ENCODE data around the gene SEPTIN2.
"Not testable (repeated sequence)": the region's sequence is repeated elsewhere in the genome, so short reads cannot be mapped to it uniquely, and the experiment has no call there.

SEPTIN2 gene

DNA sequence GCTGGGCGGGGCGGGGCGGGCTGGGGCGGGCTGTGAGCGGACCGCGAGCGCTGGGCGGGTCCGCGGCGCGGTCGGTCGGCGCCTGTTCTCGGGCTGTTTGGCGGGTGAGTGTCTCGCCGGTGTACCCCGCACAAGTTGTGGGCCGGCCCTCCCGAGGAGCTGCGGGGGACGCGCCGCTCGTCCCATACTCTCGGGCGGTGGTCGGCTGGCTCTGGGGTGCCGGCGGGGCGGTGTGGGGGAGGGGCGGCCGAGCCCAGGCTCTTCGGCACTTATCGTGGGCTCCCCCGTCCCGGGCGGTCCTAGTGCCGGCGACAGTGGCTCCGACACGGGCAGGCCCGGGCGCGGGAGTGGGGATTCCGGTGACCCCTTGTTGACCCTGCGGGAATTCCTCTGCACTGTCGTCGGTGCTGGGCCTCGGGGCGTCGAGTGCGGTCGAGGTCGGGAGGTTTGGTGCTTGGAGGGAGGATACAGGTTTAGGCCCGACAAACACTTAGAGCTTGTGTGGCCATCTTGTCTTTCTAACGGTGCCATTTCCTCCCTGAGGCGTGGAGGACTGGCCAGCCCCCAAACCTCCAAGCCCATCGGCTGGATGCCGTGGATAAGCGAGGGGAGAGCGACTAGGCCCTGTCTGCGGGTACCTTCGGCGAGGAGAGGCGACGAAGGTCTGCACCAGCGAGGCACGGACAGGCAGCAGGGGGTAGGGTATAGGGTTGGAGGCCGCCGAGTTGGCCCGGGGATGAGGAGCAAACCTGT lies at the start of gene SEPTIN2:
Gene SEPTIN2, plus strand, starts transcription at position 47 of the 753 bp plus-strand sequence. CDS start 8,308 bp downstream, outside the sequence.
- peak; percentile 59 for DNase-seq

DNA sequence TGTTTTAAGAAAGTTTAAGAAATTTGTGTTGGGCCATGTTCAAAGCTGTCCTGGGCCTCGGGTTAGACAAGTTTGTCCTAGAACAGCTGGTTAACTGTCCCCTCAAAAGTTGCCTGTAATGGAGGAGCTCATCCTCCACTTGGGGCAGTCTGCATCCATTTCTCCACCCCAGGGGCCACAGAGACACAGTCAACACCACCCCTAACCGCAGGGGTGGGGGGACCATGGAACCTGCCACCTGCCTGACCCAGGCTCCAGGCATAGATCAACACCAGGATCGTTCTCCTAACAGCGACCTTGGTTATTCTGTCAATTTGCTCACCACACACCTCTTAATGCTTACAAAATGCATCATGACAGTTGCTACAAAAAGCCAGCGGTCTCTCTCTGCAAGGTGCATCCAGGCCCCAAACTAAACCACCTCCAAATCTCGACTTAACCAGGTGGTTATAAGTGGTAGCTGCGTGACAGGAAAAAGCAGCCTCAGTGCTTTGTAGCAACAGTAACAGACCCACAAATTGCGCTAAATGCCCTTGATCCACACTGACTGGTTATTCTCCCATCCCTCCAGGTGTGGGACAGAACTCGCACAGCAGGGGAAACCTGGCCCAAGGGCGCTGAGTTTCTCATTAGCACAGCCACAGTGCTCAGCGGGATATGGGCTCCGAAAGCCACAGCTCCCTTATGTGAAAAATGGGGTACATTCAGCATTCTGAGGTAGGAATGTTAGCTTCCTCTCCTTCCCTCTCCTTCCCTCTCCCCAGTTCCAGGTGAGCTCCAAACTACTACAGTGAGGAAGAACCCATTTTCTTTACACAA lies 48.3 kb upstream of the SEPTIN2 start:
- DNase-seq = no peak

- DNase-seq = no peak
Measured at GRCh38 chr2:241268306-241268705, 47.4 kb upstream of the SEPTIN2 start.

- DNase-seq = peak; percentile 11
Measured at GRCh38 chr2:241268716-241269445, 46.8 kb upstream of the SEPTIN2 start.

- no peak for DNase-seq
Measured at GRCh38 chr2:241269707-241270520, 45.8 kb upstream of the SEPTIN2 start.

GRCh38 chr2:241270531-241270930 lies 45.2 kb upstream of the SEPTIN2 start:
- DNase-seq = no peak

- peak; percentile 68 for DNase-seq
Measured at GRCh38 chr2:241271706-241272302, 43.9 kb upstream of the SEPTIN2 start.

DNA sequence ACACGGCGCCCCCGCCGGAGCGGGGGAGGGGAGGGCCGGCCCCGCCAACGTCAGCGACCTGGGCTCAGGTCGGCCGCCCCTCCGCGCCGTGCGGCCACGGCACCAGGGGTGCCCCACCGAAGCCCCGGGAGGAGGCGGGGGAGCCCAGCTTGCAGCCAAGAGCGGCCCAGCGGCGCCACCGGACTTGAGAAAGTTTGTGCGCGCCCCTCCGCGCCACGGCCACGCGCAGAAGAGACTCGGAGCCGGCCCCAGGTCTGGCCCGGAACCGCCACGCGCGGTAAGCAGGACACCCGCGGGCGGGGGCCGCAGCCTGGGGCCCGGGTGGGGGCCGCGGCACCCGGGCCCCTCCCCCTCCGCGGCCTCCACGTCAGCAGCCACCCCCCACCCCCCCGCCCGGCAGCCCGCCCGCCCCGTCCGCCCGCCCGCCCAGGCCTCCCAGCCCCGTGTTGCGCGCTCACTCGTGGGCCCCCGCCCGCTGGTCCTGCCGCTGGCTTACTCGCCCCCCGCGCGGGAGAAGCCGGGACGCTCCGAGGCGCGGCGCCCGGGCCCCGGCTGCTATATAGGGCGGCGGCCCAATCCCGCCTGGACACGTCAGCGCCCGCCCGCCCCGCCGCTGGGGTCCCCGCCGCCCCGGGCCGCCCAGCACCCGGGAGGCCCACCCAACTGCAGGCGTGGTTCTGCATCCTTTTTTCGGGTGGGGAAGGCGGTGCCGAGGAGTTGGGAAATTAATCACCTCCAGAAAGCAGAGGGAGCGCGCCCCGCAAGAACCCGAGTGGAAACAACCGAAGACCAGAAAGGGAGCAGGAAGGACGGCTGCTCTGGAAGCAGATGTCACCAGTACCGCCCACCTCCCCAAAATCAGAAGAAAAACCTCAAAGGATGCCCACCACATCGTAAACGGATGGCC lies 43.2 kb upstream of the SEPTIN2 start:
- DNase-seq = peak; percentile 23

- no peak for DNase-seq
Measured at GRCh38 chr2:241273210-241274020, 42.3 kb upstream of the SEPTIN2 start.

DNA sequence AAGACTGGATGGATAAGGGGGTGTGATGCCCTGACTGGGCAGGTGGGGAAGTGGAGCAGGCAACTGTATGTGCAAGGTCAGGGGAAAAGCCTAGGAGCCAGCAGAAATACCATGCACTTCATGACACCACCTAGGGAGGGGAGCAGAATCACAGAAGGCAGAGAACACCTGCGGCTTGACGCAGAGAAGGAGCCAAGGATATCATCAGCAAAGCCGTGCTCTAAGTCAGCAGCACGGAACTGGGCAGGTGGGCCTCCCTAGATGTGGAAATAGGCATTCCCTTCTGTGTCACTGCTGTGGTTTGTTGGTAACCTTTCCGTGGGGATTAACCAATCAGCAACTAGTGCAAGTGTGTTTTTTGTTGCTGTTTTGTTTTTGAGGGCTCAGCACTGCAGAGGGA lies 41.6 kb upstream of the SEPTIN2 start:
- DNase-seq = no peak

GRCh38 chr2:241275504-241275903 lies 40.2 kb upstream of the SEPTIN2 start:
- no peak for DNase-seq

GRCh38 chr2:241275910-241276309 lies 39.8 kb upstream of the SEPTIN2 start:
- DNase-seq = no peak

DNA sequence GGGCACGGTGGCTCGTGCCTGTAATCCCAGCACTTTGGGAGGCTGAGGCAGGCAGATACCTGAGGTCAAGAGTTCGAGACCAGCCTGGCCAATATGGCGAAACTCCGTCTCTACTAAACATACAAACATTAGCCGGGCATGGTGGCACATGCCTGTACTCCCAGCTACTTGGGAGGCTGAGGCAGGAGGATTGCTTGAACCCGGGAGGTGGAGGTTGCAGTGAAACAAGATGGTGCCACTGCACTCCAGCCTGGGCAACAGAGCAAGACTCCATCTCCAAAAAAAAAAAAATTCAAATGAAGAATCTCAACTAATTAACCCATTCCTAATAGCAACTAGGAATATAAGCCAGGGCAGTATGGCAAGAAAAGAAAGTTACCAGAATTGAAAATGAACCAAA lies 37.4 kb upstream of the SEPTIN2 start:
- not testable (repeated sequence) for DNase-seq

DNA sequence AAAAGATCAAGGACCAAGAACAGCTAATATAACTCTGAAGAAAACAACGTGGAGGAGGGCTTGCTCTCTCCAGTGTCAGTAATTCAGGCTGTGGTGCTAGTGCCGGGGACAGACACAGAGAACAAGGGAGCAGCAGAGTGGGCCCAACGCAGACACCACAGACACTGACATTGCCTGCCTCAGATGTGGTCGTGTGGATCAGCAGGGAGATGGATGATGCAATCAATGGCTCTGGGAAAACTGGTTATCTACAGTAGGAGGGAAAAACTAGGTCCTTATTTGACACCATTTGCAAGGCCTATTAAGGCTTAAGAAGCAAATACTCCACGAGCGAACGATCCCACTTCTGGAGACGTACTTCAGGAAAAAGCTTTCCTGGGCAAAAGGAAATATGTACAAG lies 36.3 kb upstream of the SEPTIN2 start:
- no peak for DNase-seq

GRCh38 chr2:241279828-241280227 lies 35.9 kb upstream of the SEPTIN2 start:
- no peak for DNase-seq

DNA sequence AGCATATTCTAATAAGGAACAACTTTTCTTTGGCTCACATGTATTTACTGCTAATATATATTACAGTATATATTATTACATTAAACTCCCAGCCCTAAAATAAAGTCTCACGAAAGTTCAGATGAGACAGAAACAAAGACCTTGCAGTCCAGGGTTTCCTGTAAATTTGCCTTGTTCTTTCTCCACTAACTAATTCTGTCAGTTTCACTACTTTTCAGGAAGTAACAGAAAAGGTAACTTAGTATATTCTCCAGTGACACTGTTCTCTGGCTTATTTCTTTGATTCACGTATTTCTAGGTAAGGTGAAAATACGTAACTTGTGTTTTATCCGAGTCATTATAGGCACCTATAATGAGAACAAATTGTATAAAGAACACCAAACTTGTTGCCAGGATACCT lies 35.4 kb upstream of the SEPTIN2 start:
- no peak for DNase-seq

DNA sequence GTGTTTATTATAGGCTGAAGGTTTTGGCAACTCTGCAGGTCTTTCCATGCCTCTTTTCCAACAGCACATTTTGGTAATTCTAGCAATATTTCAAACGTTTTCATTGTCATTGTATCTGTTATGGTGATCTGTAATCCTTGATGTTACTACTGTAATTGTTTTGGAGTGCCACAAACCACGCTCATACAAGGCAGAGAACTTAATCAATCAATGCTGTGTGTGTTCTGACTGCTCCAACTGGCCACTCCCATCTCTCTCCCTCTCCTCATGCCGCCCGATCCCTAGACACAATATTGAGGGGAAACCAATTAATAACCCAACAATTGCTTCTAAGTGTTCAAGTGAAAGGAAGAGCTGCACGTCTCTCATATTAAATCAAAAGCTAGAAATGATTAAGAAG lies 33.2 kb upstream of the SEPTIN2 start:
- no peak for DNase-seq

GRCh38 chr2:241285596-241285995 lies 30.1 kb upstream of the SEPTIN2 start:
- no peak for DNase-seq

DNA sequence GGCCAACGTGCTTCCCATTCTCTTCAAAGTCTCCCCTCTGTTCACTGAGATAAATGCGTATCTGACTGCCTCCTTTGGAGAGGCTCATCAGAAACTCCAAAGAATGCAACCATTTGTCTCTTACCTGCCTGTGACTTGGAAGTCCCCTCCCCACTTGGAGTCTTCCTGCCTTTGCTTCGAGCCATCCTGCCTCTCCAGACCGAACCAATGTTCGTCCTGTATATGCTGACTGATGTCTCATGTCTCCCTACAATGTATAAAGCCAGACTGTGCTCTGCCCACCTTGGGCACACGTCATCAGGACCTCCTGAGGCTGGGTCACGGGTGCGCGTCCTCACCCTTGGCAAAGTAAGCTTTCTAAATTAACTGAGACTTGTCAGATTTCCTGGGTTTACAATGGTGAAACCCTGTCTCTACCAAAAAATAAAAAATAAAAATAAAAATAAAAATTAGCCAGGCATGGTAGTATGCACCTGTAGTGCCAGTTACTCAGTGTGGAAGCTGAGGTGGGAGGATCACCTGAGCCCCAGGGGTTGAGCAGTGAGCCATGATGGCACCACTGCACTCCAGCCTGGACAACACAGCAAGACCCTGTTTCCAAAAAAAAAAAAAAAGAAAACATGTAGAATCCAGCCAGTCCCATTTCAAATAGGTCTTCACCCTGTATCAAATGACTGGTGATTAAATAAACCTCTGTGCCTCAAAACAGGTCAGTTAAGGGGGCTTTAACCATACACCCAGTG lies 29.2 kb upstream of the SEPTIN2 start:
- DNase-seq = no peak
